ENCODE results near the gene SP3.

The SP3 gene

GRCh38 chr2:173966274-173967098 lies 1.3 kb upstream of the SP3 start:
- DNase-seq: no peak

- peak; percentile 16 to 49 for DNase-seq
These were observed 405 bp downstream of the SP3 start for GRCh38 chr2:173964565-173965371.

GRCh38 chr2:173963817-173964564 lies 1.2 kb downstream of the SP3 start:
- peak; percentile 44 to 79 for DNase-seq

GRCh38 chr2:173963323-173963816 lies 1.8 kb downstream of the SP3 start:
- DNase-seq: peak; percentile 39 to 47

- DNase-seq: no peak
These were observed 2.5 kb downstream of the SP3 start for GRCh38 chr2:173962583-173963110.

GRCh38 chr2:173962031-173962430 lies 3.1 kb downstream of the SP3 start:
- no peak for DNase-seq

GRCh38 chr2:173961346-173961705 lies 3.8 kb downstream of the SP3 start:
- no peak for DNase-seq

GRCh38 chr2:173959909-173960308 lies 5.3 kb downstream of the SP3 start:
- DNase-seq: no peak

- DNase-seq: no peak
These were observed 5.8 kb downstream of the SP3 start for GRCh38 chr2:173959358-173959884.

GRCh38 chr2:173958198-173958846 lies 6.9 kb downstream of the SP3 start:
- DNase-seq: no peak

- no peak for DNase-seq
These were observed 7.7 kb downstream of the SP3 start for GRCh38 chr2:173957517-173957916.

- DNase-seq: no peak
These were observed 8.7 kb downstream of the SP3 start for GRCh38 chr2:173956454-173956853.

- DNase-seq: no peak
These were observed 9.3 kb downstream of the SP3 start for GRCh38 chr2:173955867-173956266.

- DNase-seq: no peak
These were observed 10.2 kb downstream of the SP3 start for GRCh38 chr2:173955004-173955403.

GRCh38 chr2:173953047-173953424 lies 12.1 kb downstream of the SP3 start:
- no peak for DNase-seq

GRCh38 chr2:173952267-173953046 lies 12.7 kb downstream of the SP3 start:
- no peak for DNase-seq

- DNase-seq: no peak
These were observed 16.3 kb downstream of the SP3 start for GRCh38 chr2:173948842-173949241.

GRCh38 chr2:173948198-173948597 lies 17.0 kb downstream of the SP3 start:
- no peak for DNase-seq

GRCh38 chr2:173947131-173947530 lies 18.0 kb downstream of the SP3 start:
- no peak for DNase-seq

- no peak for DNase-seq
These were observed 21.4 kb downstream of the SP3 start for GRCh38 chr2:173943738-173944137.

GRCh38 chr2:173942861-173943523 lies 22.2 kb downstream of the SP3 start:
- no peak for DNase-seq

Measured in SHP77 (cell line).